ENCODE data around the gene ZC3H6. TPM values are rescaled to one million over a fixed set of nuclear protein-coding genes. Genes with fewer than 3 reads are reported as not detected.

Gene ZC3H6
- polyA plus RNA-seq, 1 of the 3 experiments (the other 2 are of a cell fraction): 0.71 TPM

- CTCF ChIA-PET: no interaction called here
- H3K9me2 ChIP-seq: no peaks in the 10 kb centered on the region
- TF ChIP-seq RFX5 (IDR thresholded peaks at IDR 0.05; ENCODE audit: low read length): no peak
- TF ChIP-seq MAX (IDR thresholded peaks at IDR 0.05; ENCODE audit: low read depth): no peak
- no peak for TF ChIP-seq USF2 (IDR thresholded peaks at IDR 0.05; ENCODE audit: borderline replicate concordance, low read depth, low read length)
- TF ChIP-seq TCF12 (IDR thresholded peaks at IDR 0.05): no peak
- no peaks in the 10 kb centered on the region for H3K9me3 ChIP-seq
- H3K27me3 ChIP-seq (ENCODE audit: insufficient read depth): no peaks in the 10 kb centered on the region
- no peak overlapping the region for H3K9ac ChIP-seq
- no peaks in the 10 kb centered on the region for H3K79me2 ChIP-seq (ENCODE audit: insufficient read depth)
- H3F3A ChIP-seq (replicated peaks; ENCODE audit: insufficient read depth): no peaks in the 10 kb centered on the region
- DNase-seq: no peak
- H3K4me1 ChIP-seq (ENCODE audit: control insufficient read depth in 1 of 2, insufficient read depth in 2 of 2, low read depth in 1 of 2, low read length in 1 of 2): no peaks in the 10 kb centered on the region
- H3K36me3 ChIP-seq (replicated peaks in 1 of 2; ENCODE audit: control insufficient read depth in 1 of 2, insufficient read depth in 2 of 2, low read length in 1 of 2): no peaks in the 10 kb centered on the region
- POLR2A ChIA-PET: no interaction called here
- H3K4me2 ChIP-seq: no peak overlapping the region
- no peak overlapping the region for H3K27ac ChIP-seq (ENCODE audit: low read depth in 2 of 2, low read length in 1 of 2)
- WGBS (ENCODE audit: low lambda C conversion rate): 32% methylated on average over 1 of the region's 1 CpG
- no peak overlapping the region for H2AFZ ChIP-seq (ENCODE audit: low read depth)
- H3K4me3 ChIP-seq (ENCODE audit: low read depth in 2 of 2, low read length in 1 of 2): no peak overlapping the region
- H4K20me1 ChIP-seq (ENCODE audit: insufficient read depth): no peaks in the 10 kb centered on the region
These were observed 15.3 kb downstream of the ZC3H6 start for GRCh38 chr2:112290648-112291047.

GRCh38 chr2:112293636-112294401 lies 18.4 kb downstream of the ZC3H6 start:
- Histone ChIP-seq H3K36me3 (replicated peaks in 1 of 2; ENCODE audit: control insufficient read depth in 1 of 2, insufficient read depth in 2 of 2, low read length in 1 of 2) (no peaks in the 10 kb centered on the region), H3K27me3 (ENCODE audit: insufficient read depth) (no peaks in the 10 kb centered on the region)
- POLR2A ChIA-PET: interaction anchor here (0.6 kb wide), 1 partner anchor 155 kb away, joined by 3 read pairs; the partner anchor contains the start of gene FBLN7

More at GRCh38 chr2:112293636-112294401, 18.4 kb downstream of the ZC3H6 start:
- Histone ChIP-seq H3K9me3 (no peaks in the 10 kb centered on the region), H3K27ac (ENCODE audit: low read depth in 2 of 2, low read length in 1 of 2) (no peak overlapping the region), H3K4me1 (ENCODE audit: control insufficient read depth in 1 of 2, insufficient read depth in 2 of 2, low read depth in 1 of 2, low read length in 1 of 2) (no peaks in the 10 kb centered on the region; a peak in 1 of 4 replicates), H4K20me1 (ENCODE audit: insufficient read depth) (no peaks in the 10 kb centered on the region), H3K4me3 (ENCODE audit: low read depth in 2 of 2, low read length in 1 of 2) (no peak overlapping the region), H2AFZ (ENCODE audit: low read depth) (no peak overlapping the region), H3K9me2 (no peaks in the 10 kb centered on the region), H3K79me2 (ENCODE audit: insufficient read depth) (no peaks in the 10 kb centered on the region; the same call in 1 of the 2 replicates), H3F3A (replicated peaks; ENCODE audit: insufficient read depth) (no peaks in the 10 kb centered on the region), H3K9ac (no peak overlapping the region), H3K4me2 (no peak overlapping the region)
- TF ChIP-seq MEF2A (IDR thresholded peaks at IDR 0.05; ENCODE audit: borderline replicate concordance, low read depth): no peak
- TF ChIP-seq RCOR1 (IDR thresholded peaks at IDR 0.05; ENCODE audit: low read length): no peak
- no peak for TF ChIP-seq SMC3 (IDR thresholded peaks at IDR 0.05; ENCODE audit: low read depth, low read length)
- no peak for TF ChIP-seq PBX3 (IDR thresholded peaks at IDR 0.05)
- no peak for TF ChIP-seq NRF1 (IDR thresholded peaks at IDR 0.05; ENCODE audit: low read depth, low read length)
- TF ChIP-seq FOXJ3 (CRISPR knock-in tag; IDR thresholded peaks at IDR 0.05): no peak
- TF ChIP-seq TCF12 (IDR thresholded peaks at IDR 0.05): no peak
- TF ChIP-seq RXRA (IDR thresholded peaks at IDR 0.05; ENCODE audit: borderline replicate concordance, low read depth): no peak
- no peak for TF ChIP-seq YY1 (IDR thresholded peaks at IDR 0.05; ENCODE audit: low read depth)
- no peak for TF ChIP-seq POLR2AphosphoS5 (IDR thresholded peaks at IDR 0.05; ENCODE audit: low read depth, low read length)
- no peak for TF ChIP-seq GABPA (IDR thresholded peaks at IDR 0.05; ENCODE audit: low read depth)
- TF ChIP-seq EP300 (IDR thresholded peaks at IDR 0.05; ENCODE audit: borderline replicate concordance in 1 of 2, low read depth in 1 of 2, low read length in 1 of 2): no peak
- no peak for TF ChIP-seq MAX (IDR thresholded peaks at IDR 0.05; ENCODE audit: low read depth)
- no peak for TF ChIP-seq FOXM1 (IDR thresholded peaks at IDR 0.05; ENCODE audit: low read depth)
- TF ChIP-seq CHD2 (IDR thresholded peaks at IDR 0.05; ENCODE audit: low read length, partially characterized antibody): no peak
- no peak for TF ChIP-seq NFIC (IDR thresholded peaks at IDR 0.05; ENCODE audit: borderline replicate concordance)
- TF ChIP-seq IRF3 (IDR thresholded peaks at IDR 0.05; ENCODE audit: low read depth, low read length): no peak
- no peak for DNase-seq
- CTCF ChIA-PET: no interaction called here
- WGBS (ENCODE audit: low lambda C conversion rate): 87% methylated on average over 8 of the region's 8 CpGs
